Testis (tissue), 3 donors: ENCODE results near the gene CCDC97. TPM values are rescaled to one million over a fixed set of nuclear protein-coding genes. Genes with fewer than 3 reads are reported as not detected.

Experiments
- DNase-seq: peaks from one replicate; pipeline ENCODE4 v3.0.0-alpha.2; 2019
- H3K27ac ChIP-seq, 2 donors: fragments of 200-600 bp; sonication (generic); one replicate each; pipeline ENCODE4 v1.5.1; 2019
- H3K27me3 ChIP-seq: fragments of 200-600 bp; sonication (generic); one replicate; pipeline ENCODE4 v1.5.1; 2019
- H3K36me3 ChIP-seq: fragments of 200-600 bp; sonication (generic); one replicate; pipeline ENCODE4 v1.5.1; 2017; ENCODE audit warnings: low read depth; ENCODE audit errors: missing control alignments
- H3K4me1 ChIP-seq: fragments of 200-600 bp; sonication (generic); one replicate; pipeline ENCODE4 v1.5.1; 2019
- H3K4me3 ChIP-seq, 2 donors: fragments of 200-600 bp; sonication (generic); one replicate each; pipeline ENCODE4 v1.5.1; 2017 to 2019
- H3K9me3 ChIP-seq: fragments of 200-600 bp; sonication (generic); one replicate; pipeline ENCODE4 v1.5.1; 2017
- CTCF ChIP-seq, 3 experiments: fragments of 450-650 bp in 2 of 3; fragments of 200-600 bp in 1 of 3; sonication (generic) in 1 of 3; IDR thresholded peaks; one replicate each; pipeline ENCODE4 v1.5.1; 2016 to 2019; ENCODE audit warnings: antibody characterized with exemption in 3 of 3, mild to moderate bottlenecking in 2 of 3, moderate library complexity in 1 of 3
- POLR2A ChIP-seq: fragments of 450-650 bp; IDR thresholded peaks from one replicate; pipeline ENCODE4 v1.6.1; 2017; ENCODE audit warnings: antibody characterized with exemption, mild to moderate bottlenecking, moderate library complexity
- WGBS, 2 donors: methylation state at CpG; one replicate each; pipeline ENCODE4 v1.1.5; 2018; 5-methylcytosine and 5-hydroxymethylcytosine counted together
- intact Hi-C: fragments of 100-400 bp; cut with DNase I; formaldehyde crosslinking; loops from one replicate; pipeline ENCODE4 v1.15.1; 2023; ENCODE audit warnings: low total_unique reads
- polyA plus RNA-seq: library from polyadenylated mRNA; stranded (reverse); fragments of 350-450 nt; fragmentation: Illumina TruSeq; extraction: RNeasy Lipid Tissue Mini Kit (QIAGEN cat#74804); gene quantifications from one replicate; pipeline ENCODE4 v1.2.3, GENCODE V29; 2014; ENCODE audit warnings: low read depth, low replicate concordance; ENCODE audit not compliant: insufficient read depth
- total RNA-seq, 2 donors: library from RNA; depleted of rRNA; stranded (reverse); fragments of >200 nt; gene quantifications; one replicate each; pipeline ENCODE4 v1.2.3, GENCODE V29; 2016

CCDC97 gene
- total and polyA plus RNA-seq, 3 donors from 2014 or later = 36.2 to 57.8 (median 40.2) TPM

DNA sequence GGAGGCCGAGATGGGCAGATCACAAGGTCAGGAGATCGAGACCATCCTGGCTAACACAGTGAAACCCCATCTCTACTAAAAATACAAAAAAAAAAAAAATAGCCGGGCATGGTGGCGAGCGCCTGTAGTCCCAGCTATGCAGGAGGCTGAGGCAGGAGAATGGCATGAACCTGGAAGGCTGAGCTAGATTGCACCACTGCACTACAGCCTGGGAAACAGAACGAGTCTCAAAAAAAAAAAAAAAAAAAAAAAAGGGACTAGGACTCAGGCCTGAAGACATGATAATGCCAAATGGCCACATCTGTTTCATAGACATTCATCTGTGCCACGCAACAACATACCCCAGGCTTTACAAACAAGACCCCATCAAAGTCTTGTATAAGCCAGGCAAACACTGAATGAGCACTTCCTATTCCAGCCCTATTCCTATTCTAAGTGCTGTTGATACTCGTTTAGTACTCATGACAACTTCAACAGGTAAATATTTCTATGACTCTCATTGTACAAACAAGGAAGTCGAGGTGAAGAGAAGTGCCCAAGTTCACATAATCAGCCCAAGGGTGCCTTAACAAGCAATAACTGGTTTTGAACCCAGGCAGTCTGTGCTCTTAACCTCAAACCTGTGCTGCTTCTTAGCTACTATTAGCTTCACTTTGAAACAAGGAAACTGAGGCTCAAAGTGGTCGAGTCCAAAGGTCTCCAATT lies 52.3 kb downstream of the CCDC97 start:
- no peaks in the 10 kb centered on the region for H3K9me3 ChIP-seq
- H3K4me3 ChIP-seq = no peak overlapping the region
- H3K4me1 ChIP-seq = peaks cover 9% of the 10 kb centered on the region
- no peak for TF ChIP-seq CTCF (IDR thresholded peaks at IDR 0.05)
- no peak for TF ChIP-seq POLR2A
- no peaks in the 10 kb centered on the region for H3K36me3 ChIP-seq
- H3K27me3 ChIP-seq = no peaks in the 10 kb centered on the region
- DNase-seq = no peak
- no peak overlapping the region for H3K27ac ChIP-seq
- 78 to 90% methylated on average over 10 of the region's 10 CpGs for WGBS, 2 donors
- intact Hi-C loops = no loop called here

GRCh38 chr19:41363371-41363752 lies 53.4 kb downstream of the CCDC97 start:
- Histone ChIP-seq H3K9me3 (no peaks in the 10 kb centered on the region), H3K27ac (peak overlapping the region; percentile 93 to 100), H3K4me1 (peaks cover 14% of the 10 kb centered on the region), H3K36me3 (no peaks in the 10 kb centered on the region), H3K4me3 (peak overlapping the region; percentile 65 to 93), H3K27me3 (no peaks in the 10 kb centered on the region)
- no peak for DNase-seq
- TF ChIP-seq CTCF (IDR thresholded peaks at IDR 0.05) = no peak
- TF ChIP-seq POLR2A = no peak
- intact Hi-C loops = no loop called here
- 37% methylated on average over 6 of the region's 6 CpGs for WGBS, 2 donors

DNA sequence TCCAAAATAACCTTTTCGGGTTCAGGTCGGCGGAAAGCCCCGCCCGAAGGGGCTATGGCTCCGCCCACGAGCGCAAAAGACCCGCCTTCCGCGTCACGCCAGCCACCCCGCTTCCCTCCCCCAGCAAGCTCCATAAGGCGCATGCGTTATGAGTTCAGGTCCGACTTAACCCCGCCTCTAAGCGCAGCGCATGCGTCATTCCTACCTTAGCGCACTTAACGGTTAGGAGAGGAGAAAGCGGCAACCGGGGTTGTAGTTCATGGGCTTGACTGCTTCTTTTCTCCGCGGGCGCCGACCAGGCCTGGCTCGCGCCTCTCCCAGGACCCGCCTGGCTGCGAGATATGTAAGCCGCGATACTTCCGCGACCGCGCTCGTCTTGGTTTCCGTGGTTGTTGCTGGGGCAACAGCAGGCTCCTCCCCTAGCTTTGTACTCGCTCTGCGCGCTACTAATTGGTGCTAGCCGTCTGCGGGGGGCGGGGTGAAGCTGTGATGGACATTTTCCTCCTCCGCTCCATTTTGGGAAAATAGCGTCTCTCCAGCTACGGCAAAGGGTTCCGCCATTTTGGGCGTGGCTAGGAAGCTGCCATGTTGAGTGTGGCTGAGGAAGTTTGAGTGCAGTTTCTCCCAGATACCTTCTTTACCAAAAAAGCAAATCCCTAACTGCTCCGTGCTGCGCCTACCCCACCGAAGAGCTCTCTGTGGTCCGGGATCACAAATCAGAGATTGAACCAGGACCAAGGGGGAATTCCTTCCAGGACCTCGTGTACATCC lies 54.0 kb downstream of the CCDC97 start, which contains the start of gene B9D2:
B9D2 (minus strand) TSS at position 397 of the 771 bp plus-strand sequence. CDS start 630 bp downstream, outside the sequence.
- intact Hi-C loops = no loop called here
- 1% methylated on average over 42 to 56 of the region's 56 CpGs for WGBS, 2 donors

GRCh38 chr19:41364524-41365391 lies 54.8 kb downstream of the CCDC97 start:
- WGBS, 2 donors = 50 to 52% methylated on average over 14 of the region's 14 CpGs
- intact Hi-C loops = no loop called here
- DNase-seq = peak; percentile 51
- no peaks in the 10 kb centered on the region for H3K9me3 ChIP-seq
- peak overlapping the region; percentile 93 to 100 for H3K27ac ChIP-seq
- H3K27me3 ChIP-seq = no peaks in the 10 kb centered on the region
- peak overlapping the region; percentile 65 to 93 for H3K4me3 ChIP-seq
- no peak for TF ChIP-seq CTCF (IDR thresholded peaks at IDR 0.05)
- TF ChIP-seq POLR2A = no peak
- peaks cover 14% of the 10 kb centered on the region for H3K4me1 ChIP-seq
- no peaks in the 10 kb centered on the region for H3K36me3 ChIP-seq

More for the DNA sequence above, 54.0 kb downstream of the CCDC97 start, which contains the start of gene B9D2:
- H3K4me1 ChIP-seq = peaks cover 14% of the 10 kb centered on the region
- H3K36me3 ChIP-seq = no peaks in the 10 kb centered on the region
- DNase-seq = peak; percentile 99
- peak within 1 kb of the TSS; percentile 65 to 93 for H3K4me3 ChIP-seq
- peak within 1 kb of the TSS; percentile 93 to 100 for H3K27ac ChIP-seq
- no peak for TF ChIP-seq CTCF (IDR thresholded peaks at IDR 0.05)
- TF ChIP-seq POLR2A = peak; percentile 20
- no peaks in the 10 kb centered on the region for H3K9me3 ChIP-seq
- H3K27me3 ChIP-seq = no peaks in the 10 kb centered on the region
